HG02763 (cell line): ENCODE results near the gene FCRLB.
"Not testable (repeated sequence)": the region's sequence is repeated elsewhere in the genome, so short reads cannot be mapped to it uniquely, and the experiment has no call there.

Experiments used
- ATAC-seq: cut with Tn5 transposase; IDR thresholded peaks from one replicate; pipeline ENCODE4 v1.9.1; 2021; ENCODE audit warnings: mild to moderate bottlenecking, moderate library complexity; ENCODE audit not compliant: unreplicated experiment

FCRLB gene

DNA sequence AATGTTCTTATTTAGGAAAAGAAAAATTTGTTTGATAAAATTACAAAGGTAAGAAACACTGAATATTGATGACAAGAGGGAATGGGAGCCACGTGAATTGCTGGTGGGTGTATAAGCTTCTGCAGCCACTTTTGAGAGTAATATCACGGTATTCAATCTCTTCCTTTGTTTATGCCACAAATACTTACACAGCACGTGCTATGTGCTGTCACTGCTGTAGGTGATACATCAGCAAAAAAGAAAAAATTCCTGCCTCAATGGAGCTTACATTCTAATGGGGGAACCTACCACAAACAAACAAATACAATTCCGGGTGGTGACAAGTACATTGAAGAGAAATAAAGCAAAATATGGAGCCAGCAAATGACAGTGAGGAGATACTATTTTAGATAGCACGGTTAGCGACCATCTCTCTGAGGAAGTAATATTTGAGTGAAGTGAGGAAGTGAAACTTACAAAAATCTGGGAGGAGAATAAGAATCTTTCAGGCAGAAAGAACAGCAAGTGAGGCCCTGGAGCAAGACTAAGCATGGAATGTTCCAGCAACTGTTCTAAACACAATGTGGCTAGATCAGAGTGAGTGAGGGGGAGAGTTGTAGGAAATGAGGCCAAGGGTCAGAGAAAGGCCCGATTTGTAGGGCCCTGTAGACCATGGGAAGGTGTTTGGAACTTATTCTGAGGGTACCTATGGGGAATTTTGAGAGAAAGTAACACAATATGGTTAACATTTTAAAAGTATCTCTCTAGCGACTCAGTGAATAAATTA is 2.6 kb upstream of the FCRLB start:
- ATAC-seq, result no peak

DNA sequence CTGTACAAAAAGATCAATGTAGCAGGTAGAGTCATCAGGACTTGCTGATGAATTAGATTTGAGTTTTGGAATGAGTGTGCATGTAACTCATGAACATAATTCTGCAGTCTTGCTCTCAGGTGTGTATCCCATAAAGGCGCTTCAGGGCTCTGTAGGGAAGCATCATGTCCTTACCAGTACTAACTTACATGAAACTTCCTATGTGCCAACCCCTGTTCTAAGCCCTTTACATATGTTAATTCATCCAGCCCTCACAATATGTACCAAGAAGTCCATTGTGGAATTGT is 2.1 kb upstream of the FCRLB start:
- ATAC-seq, result no peak

DNA sequence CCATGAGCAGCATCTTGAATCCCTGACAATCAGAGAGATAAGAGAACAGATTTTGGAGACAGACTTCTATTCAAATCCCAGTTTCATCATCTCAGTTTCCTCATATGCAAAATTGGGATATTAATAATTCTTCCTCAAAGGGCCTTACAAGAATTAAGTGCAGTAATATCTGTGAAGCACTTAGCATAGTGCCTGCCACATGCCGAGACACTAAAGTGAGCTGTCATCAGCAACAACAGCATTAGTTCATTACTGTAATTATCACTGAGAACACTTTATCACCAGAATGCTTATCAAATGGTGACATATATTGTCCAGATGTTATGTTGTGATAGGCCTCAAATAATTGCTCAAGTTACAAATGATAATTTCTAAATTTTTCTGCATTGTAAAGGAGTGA is 922 bp upstream of the FCRLB start:
- ATAC-seq, result no peak

DNA sequence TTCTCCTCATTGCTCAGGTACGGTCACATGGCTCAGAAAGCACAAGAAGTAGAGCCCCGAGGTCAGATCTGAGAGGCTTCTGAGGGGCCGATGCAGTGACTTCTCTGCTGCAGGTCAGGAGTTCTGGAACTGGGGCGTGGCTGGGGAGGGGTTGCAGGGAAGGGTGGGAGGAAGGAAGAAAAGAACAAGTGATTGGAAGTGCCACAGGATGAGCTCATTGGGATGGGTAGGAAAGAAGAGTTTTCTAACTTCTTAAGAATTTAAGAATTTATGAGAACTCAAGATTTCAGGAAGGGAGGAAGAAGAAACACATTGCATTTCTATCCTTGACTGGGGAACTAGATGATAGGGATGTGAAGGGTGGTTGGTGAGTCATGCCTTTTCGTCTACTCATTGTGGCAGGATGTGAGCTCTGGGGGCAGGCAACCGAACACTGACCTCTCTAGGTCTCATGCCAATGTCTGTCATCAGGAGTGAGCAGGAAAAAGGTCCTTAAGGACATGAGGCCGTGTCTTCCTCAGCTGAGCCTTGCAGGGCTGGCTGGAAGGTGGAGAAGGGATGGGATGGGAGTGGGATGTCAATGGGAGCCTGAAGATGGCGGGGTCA is 497 bp downstream of the FCRLB start:
- no peak for ATAC-seq

DNA sequence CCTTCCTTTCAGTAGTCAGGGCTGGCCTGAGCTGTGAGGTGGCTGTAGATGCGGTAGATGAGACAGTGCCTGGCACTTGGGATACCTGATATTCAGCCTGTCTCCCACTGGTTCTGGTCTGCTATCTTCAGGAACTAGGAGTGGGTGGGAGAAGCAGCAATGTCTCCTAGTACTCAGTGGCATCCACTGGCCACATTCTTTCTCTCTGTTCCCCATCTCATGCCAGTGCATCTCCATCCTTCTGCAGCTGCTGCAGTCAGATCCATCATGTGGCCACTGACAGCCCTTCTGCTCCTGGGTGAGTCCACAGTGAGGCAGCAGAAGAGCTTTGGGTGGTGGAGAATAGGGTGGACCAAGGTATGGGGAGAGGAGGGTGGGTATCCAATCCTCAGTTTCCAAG is 1.1 kb downstream of the FCRLB start:
- no peak for ATAC-seq

DNA sequence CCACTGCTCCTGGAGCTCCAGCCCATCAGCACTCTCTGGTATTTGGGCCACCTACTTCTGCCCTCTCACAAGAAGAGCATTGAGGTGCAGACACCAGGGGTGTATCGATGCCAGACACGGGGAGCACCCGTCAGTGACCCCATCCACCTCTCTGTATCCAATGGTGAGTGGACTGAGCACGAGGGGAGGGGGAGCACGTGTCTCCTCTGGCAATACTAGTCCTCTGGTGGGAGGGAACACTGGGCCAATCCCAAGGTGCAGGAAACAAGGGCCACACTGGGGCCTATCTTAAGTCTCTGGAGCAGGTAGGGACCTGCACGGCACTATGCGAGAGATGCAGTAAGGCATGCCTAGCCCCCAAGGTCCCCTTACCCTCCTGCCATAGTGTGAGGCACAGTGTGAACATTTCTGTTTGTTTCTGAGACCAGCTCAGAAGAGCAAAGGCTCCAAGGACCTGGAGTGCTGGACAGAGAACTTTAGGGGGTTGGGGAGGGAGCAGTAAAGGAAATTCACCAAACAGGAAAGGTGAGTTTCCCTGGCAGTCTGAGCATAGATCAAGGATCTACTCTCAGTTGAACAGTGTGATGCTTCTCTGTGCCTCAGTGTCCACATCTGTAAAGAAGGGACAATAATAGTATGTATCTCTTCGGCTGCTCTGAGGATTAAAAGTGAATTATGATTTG is 2.3 kb downstream of the FCRLB start:
- ATAC-seq, result no peak

DNA sequence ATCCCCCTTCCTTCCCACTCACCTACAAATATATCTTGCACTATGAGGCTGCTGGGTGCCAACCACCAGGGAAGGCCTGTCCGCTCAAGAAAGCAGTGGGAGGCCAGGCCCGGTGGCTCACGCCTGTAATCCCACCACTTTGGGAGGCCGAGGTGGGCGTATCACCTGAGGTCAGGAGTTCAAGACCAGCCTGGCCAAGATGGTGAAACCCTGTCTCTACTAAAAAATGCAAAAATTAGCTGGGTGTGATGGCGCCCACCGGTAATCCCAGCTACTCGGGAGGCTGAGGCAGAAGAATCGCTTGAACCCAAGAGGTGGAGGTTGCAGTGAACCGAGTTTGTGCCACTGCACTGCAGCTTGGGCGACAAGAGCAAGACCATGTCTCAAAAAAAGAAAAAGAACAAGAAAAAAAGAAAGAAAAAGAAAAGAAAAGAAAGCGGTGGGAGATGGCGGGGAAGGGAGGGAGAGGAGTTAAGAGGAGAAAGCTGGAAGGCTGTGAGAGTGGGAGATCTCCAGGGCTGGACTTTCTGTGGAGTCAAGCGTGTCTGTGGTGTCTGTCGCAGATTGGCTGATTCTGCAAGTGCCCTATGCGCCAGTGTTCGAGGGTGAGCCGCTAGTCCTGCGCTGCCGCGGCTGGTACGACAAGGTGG is 4.0 kb downstream of the FCRLB start:
- ATAC-seq, result not testable (repeated sequence)

DNA sequence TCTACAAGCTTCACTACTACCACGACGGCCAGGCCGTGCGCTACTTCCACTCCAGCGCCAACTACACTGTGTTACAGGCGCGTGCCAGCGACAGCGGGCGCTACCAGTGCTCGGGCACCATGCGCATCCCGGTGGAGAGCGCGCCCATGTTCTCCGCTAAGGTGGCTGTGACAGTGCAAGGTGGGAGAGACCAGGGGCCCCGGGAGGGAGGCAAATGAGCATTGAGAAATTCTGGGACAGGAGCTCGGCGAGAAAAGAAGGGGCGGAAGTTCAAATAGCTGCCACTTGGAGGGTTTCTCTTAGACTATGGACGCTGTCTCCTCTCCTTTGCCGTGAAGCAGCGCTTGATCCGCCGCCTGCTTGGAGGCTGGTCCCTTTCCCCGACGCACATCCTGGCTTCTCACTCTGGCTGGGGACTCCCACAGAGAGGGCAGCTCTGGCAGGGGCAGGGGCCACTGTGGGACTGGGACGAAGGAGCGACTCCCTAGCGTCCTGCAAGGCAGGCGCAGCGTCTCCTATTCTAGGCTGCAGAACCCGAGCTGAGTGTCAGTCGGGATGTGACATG is 4.6 kb downstream of the FCRLB start:
- ATAC-seq, result peak; percentile 12

DNA sequence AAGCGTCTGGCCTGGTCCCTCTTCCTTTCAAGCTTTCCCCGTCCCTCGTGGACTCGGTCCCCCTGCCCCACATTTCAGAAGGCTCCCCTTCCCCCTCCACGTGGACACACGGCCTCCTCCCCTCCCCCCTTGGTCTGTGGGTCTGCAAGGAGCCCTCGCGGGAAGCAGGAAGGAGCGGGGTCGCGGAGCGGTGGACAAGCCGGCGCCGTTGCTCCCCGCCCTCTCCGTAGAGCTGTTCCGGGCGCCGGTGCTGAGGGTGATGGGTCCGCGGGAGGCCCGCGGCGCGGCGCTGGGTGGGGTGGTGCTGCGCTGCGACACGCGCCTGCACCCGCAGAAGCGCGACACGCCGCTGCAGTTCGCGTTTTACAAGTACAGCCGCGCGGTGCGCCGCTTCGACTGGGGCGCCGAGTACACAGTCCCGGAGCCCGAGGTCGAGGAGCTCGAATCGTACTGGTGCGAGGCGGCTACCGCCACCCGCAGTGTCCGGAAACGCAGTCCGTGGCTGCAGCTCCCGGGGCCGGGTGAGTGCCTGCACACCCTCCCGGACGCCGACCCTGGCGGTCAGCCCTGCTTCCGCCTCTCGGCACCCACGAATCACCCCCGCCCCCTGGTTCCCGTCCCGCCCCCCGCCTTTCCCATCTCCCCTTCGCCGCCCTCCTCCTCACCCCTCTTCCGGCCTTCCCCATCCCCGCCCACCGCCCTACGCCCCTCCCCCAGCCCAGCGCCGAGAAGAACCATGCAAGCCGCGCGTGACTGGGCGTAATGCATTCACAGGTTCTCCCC is 5.3 kb downstream of the FCRLB start:
- peak; percentile 53 for ATAC-seq

DNA sequence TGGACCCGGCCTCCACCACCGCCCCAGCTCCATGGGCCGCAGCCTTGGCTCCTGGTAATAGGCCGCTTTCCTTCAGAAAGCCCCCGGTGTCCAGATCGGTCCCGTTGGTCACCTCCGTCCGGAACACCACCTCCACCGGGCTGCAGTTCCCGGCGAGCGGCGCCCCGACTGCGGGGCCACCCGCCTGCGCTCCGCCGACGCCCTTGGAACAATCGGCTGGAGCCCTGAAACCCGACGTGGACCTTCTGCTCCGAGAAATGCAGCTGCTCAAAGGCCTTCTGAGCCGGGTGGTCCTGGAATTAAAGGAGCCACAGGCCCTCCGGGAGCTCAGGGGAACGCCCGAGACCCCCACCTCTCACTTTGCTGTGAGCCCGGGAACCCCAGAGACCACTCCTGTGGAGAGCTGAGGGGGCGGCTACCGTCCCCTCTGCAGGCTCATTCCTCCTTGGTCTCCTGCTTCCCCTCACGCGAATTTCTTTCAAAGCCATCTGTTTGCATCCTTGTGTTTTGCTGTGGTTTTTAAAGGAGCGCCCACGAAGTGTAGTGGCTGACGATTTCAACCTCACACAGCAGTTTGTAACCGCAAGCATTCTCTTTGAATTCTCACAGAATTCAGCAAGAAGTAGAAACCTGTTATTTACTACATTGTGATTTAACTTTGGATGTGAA is 6.0 kb downstream of the FCRLB start:
- ATAC-seq, result peak; percentile 17

DNA sequence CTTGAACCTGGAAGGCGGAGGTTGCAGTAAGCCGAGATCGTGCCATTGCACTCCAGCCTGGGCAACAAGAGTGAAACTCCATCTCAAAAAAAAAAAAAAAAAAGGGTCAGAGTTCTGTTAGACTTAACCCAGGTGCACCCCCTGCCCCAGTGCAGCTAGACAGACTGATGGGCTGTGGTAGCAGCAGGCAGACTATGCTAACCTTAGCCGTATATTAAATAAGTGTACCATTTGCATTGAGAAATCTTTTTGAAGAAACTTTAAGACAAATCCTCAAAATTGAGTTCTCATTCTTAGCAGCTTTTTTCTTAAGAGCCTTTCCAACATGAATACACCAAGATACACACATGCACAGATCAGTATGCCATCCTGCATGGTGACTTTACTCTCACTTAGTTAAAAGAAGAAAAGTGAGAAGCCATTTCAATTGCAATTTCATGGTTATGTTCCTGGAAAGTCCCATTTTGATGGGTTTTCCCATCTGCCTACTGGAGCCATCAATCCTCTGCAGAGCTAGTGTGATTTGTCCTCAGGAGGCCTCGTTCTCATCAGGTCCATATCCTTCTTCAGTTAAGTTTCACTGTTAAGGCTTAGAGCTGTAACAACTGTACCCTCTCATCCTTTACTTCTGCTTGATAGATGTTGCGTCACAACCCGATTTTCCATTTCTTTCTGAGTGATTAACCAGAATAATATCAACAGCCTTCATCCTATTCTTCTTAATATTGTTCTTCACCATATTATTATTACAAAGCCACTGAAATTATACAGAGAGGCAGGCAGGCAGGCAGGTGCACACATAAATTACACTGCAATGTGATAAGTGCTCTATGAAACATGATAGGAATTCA is 7.3 kb downstream of the FCRLB start:
- no peak for ATAC-seq

DNA sequence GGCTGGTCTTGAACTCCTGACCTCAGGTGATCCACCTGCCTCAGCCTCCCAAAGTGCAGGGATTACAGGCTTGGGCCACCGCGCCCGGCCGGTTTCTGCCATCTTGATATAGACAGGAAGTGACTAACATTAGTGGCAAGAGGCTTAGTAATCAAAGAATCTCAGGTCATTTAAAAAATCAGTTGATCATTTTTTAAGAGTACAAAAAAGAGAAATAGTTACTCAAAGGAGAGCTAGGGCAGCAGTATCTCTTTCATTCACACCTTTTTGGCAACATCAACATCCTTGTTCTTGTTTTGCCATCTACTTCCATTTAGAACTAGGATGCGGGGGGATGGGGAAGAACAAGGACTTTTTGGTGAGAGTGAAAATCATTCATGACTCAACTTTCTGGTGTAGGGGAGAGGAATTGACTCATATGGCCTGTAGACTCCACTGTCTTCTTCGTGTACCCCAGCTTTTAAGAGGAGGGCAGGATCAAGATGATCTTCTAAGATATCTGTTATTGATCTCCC is 8.8 kb downstream of the FCRLB start:
- ATAC-seq, result no peak

DNA sequence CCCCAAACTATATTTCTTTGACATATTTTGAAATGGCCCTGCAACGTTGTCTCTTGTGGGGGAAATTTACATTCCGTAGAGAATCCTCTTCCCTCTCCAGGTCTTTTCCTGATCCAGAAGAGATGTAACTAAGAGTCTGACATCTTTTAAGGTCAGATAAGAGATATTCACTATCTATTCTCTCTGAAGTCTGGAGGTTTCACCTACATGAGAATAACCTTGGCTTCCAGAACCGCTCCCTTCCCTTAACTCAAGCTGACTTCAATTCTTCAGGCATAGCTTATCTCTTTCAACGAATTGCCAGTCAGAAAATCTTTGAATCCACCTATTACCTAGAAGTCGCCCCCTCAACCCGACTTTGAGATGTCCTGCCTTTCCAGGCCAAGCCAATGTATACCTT is 9.9 kb downstream of the FCRLB start:
- no peak for ATAC-seq

DNA sequence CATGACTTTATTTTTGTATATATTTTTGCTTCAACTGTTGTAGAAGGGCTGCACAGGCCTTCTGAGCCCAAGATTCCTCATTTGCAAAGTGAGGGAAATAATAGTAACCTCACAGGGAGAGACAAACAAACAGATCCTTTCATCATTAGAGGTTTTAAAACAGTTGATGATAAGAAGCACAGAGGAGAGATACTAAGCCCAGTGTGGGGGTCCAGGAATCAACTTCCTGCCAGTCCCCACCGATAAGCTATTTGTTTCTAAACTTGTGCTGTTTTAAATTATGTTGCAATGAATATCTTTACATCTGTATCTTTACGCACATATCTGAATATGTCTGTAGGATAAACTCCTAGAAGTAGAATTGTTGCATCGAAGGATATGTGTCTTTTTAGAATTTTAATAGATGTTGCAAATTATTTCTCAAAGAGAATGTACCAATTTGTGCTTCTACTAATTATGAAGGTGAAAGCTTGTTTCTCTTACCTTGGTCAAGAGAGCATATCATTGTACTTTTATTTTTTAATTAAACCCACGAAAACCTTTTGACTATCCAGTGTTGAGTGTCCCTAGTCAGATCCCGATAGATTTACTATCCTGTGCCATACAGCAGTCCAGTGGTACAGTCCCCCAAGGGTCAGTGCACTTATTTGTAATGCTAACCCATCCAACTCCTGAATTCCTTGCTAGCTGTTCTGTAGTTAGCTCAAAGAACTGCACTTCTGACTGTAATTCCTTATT is 10.8 kb downstream of the FCRLB start:
- ATAC-seq, result no peak

DNA sequence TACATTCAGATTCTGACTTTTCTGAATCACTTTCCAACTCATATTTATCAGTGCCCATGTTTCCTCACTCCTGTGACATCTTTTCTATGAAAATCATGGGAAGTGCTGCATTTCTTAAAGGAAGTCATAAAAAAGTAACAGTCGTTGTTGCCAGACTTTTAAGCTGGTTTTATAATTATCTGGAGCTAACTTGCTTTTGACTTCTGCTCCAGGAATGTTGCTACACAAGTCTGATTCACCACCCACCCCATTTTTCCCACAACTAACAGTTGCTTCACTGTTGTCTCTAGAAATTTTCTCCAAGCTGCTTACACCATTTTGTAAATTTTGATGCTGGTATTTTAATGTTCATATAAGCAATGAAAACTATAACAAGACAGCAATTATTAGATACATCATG is 12.2 kb downstream of the FCRLB start:
- ATAC-seq, result no peak

DNA sequence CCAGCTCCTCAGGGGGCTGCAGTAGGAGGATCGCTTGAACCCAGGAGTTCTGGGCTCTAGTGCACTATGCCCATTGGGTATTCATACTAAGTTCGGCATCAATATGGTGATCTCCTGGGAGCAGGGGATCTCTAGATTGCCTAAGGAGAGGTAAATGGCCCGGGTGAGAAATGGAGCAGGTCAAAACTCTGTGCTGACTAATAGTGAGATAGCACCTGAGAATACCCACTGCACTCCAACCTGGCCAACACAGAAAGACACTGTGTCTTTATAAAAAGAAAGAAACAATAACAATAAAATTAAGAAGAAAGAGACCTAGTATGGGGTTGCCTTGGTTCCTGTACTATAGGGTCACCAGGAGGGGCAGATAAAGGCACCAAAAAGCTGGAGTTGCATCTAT is 14.5 kb downstream of the FCRLB start:
- no peak for ATAC-seq

DNA sequence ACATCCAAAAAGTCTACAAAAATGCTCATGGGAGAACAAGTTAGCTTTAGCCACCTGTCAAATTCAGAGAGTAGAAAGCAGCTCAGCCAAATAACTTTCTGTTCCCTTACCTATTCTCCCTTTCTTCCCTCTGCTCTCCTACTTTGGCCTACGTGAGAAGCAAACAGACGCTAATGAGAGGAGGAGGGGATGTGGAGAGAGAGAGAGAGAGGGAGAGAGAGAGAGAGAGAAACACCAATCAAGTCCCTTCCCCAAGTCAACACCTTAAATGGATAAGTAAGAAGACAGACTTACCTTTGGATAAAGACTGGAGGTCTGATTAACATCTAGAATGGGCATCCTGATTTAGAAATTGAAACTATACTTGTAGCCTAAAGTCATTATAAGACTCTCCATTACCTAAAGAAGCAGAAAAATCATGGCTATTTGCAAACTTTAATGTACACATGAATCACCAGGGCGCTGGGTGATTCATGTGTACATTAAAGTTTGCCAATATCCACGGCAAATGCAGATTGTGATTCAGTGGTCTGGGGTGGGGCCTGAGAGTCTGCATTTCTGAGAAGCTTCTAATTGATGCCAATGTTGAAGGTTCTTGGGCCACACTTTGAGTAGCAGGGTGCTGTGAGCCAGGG is 15.1 kb downstream of the FCRLB start:
- ATAC-seq, result no peak

DNA sequence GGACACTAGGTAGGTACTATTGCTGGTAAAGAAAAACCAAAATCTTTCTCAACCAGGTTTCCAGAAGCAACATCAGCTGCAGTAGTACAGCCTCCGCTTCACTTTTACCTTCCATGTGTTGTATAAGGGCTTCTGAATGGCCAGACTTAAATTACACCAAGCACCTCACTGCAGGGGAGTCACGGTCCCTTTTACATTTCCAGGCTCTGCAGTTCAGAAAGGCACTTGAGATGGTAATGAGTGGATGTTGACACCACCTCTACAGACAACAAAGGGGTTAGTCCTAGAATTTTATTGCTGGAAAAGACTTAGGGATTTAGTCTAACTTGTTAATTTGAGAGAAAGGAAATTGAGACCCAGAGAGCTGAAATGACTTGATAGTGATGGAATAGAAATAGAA is 16.3 kb downstream of the FCRLB start:
- no peak for ATAC-seq
